Naive thymus-derived CD4-positive, alpha-beta T cell (primary cell): Measurements from ENCODE around the gene PRORP. TPM values are rescaled to one million over a fixed set of nuclear protein-coding genes. Genes with fewer than 3 reads are reported as not detected.

Source experiments
- ATAC-seq: fragments of 150-1000 bp; cut with Tn5 transposase; 2 replicates; pipeline ENCODE4 v1.10.0; 2021; ENCODE audit warnings: mild to moderate bottlenecking, moderate library complexity
- CTCF ChIA-PET: fragments of 350-600 bp; sonication (Branson Sonifier 250); formaldehyde crosslinking; loops from one replicate; lab custom pipeline; 2021; ENCODE audit warnings: antibody characterized with exemption; lab: Charles Lee
- POLR2A ChIA-PET: fragments of 350-600 bp; sonication (Branson Sonifier 250); formaldehyde crosslinking; loops from one replicate; lab custom pipeline; 2021; ENCODE audit warnings: antibody characterized with exemption, inconsistent platforms; lab: Charles Lee
- DNase-seq, 9 donors: peaks; one replicate each; pipeline versions ENCODE4 v3.0.0 to v3.0.0-alpha.2; 2020 to 2022; ENCODE audit warnings: mixed read lengths in 1 of 9
- H3K27ac ChIP-seq: one replicate; pipeline ENCODE4 v1.7.0; 2013; ENCODE audit warnings: mild to moderate bottlenecking, low read depth, low read length, moderate library complexity
- H3K27me3 ChIP-seq, 2 donors: one replicate each; pipeline ENCODE4 v1.7.0; 2013; ENCODE audit warnings: low read length in 2 of 2, mild to moderate bottlenecking in 2 of 2, moderate library complexity in 2 of 2; ENCODE audit not compliant: control insufficient read depth in 2 of 2, insufficient read depth in 2 of 2
- H3K36me3 ChIP-seq, 3 experiments: 1 replicate in 2 of 3; 2 replicates in 1 of 3; pipeline ENCODE4 v1.7.0; 2013; ENCODE audit warnings: low read length in 3 of 3, mild to moderate bottlenecking in 3 of 3, moderate library complexity in 1 of 3; ENCODE audit not compliant: insufficient read depth in 3 of 3, control insufficient read depth in 2 of 3
- H3K4me1 ChIP-seq, 2 donors: one replicate each; pipeline ENCODE4 v1.7.0; 2013; ENCODE audit warnings: low read length in 2 of 2, mild to moderate bottlenecking in 2 of 2, moderate library complexity in 1 of 2; ENCODE audit not compliant: control insufficient read depth in 2 of 2, insufficient read depth in 2 of 2
- H3K4me3 ChIP-seq: 2 replicates; pipeline ENCODE4 v1.7.0; 2013; ENCODE audit warnings: mild to moderate bottlenecking, low read length
- H3K9me3 ChIP-seq, 3 experiments: 1 replicate in 2 of 3; 2 replicates in 1 of 3; pipeline ENCODE4 v1.7.0; 2013; ENCODE audit warnings: low read length in 3 of 3; ENCODE audit not compliant: control insufficient read depth in 2 of 3
- H3K27ac Mint-ChIP-seq, 9 donors: one replicate each; pipeline ENCODE4 v1.8.0; 2020 to 2022; ENCODE audit warnings: mixed read lengths in 9 of 9, mild to moderate bottlenecking in 8 of 9, moderate library complexity in 5 of 9, inconsistent platforms in 2 of 9
- H3K27me3 Mint-ChIP-seq, 5 donors: one replicate each; pipeline ENCODE4 v1.8.0; 2021 to 2022; ENCODE audit warnings: mixed read lengths in 5 of 5, mild to moderate bottlenecking in 1 of 5
- H3K36me3 Mint-ChIP-seq, 5 donors: one replicate each; pipeline ENCODE4 v1.8.0; 2020 to 2022; ENCODE audit warnings: mixed read lengths in 5 of 5, mild to moderate bottlenecking in 3 of 5, inconsistent platforms in 1 of 5
- H3K4me1 Mint-ChIP-seq, 7 donors: one replicate each; pipeline ENCODE4 v1.8.0; 2020 to 2022; ENCODE audit warnings: mixed read lengths in 7 of 7, mild to moderate bottlenecking in 3 of 7, inconsistent platforms in 1 of 7
- H3K4me3 Mint-ChIP-seq, 10 donors: one replicate each; pipeline ENCODE4 v1.8.0; 2020 to 2022; ENCODE audit warnings: mild to moderate bottlenecking in 10 of 10, mixed read lengths in 10 of 10, moderate library complexity in 6 of 10, inconsistent platforms in 2 of 10
- H3K9me3 Mint-ChIP-seq, 11 donors: one replicate each; pipeline ENCODE4 v1.8.0; 2020 to 2022; ENCODE audit warnings: mixed read lengths in 11 of 11, mild to moderate bottlenecking in 4 of 11, inconsistent platforms in 1 of 11, moderate library complexity in 1 of 11
- intact Hi-C, 2 donors: fragments of 100-400 bp; cut with micrococcal nuclease; formaldehyde crosslinking; loops; one replicate each; pipeline ENCODE4 v1.15.1; 2023
- polyA plus RNA-seq, 2 donors: library from polyadenylated mRNA; unstranded; fragments of 300-500 nt; fragmentation: Illumina TruSeq; gene quantifications; one replicate each; pipeline ENCODE4 v1.2.3, GENCODE V29; 2021
- total RNA-seq, 6 experiments: library from RNA in 5 of 6; stranded (reverse) in 5 of 6; gene quantifications; 1 replicate in 5 of 6; 2 replicates in 1 of 6; pipeline ENCODE4 v1.2.3 and lab custom pipeline; 2021 to 2026

The PRORP gene
- total RNA-seq (10 to 100 TPM; 31.2 to 40.9 (median 38.4) TPM), polyA plus RNA-seq (10 to 100 TPM; 67.4 to 77.3 TPM), total RNA-seq (lab: John Stamatoyannopoulos, UW) (15.2 reads per million, percentile 44 among the genes with 10 or more reads in this experiment)

GRCh38 chr14:35121887-35122695 is at the start of gene PRORP, which contains the start of gene PPP2R3C:
TSS of gene PRORP (plus strand) at chr14:35122552. CDS start at chr14:35123246, 694 bp downstream.
TSS of gene PPP2R3C (minus strand) at chr14:35121990. CDS start at chr14:35121959, 31 bp downstream.
- Histone ChIP-seq H3K4me1 (peaks cover 16 to 22% of the 10 kb centered on the region in 2 donors), H3K27me3 (no peaks in the 10 kb centered on the region), H3K27ac (peak within 1 kb of the TSS; percentile 97), H3K4me3 (peak within 1 kb of the TSS; percentile 86), H3K36me3 (no peaks in the 10 kb centered on the region), H3K9me3 (no peaks in the 10 kb centered on the region)
- Mint-ChIP-seq H3K4me3 (peak within 1 kb of the TSS; percentile 89 to 100 (median 99)), H3K4me1 (peaks cover 39 to 85% (median 73%) of the 10 kb centered on the region in 7 donors), H3K36me3 (peaks cover 3 to 17% (median 13%) of the 10 kb centered on the region in 5 donors), H3K27ac (peak within 1 kb of the TSS; percentile 99 to 100 (median 100)), H3K9me3 (no peaks in the 10 kb centered on the region), H3K27me3 (peaks cover 0 to 3% (median 0%) of the 10 kb centered on the region in 5 donors)
- DNase-seq = peak; percentile 80 to 96 (median 93)
- ChIA-PET CTCF (interaction anchor here (0.5 to 1.7 kb wide), 5 partner anchors 62 to 392 kb away, joined by 3 to 6 read pairs (median 3); partner anchors contain the start of gene NFKBIA), POLR2A (interaction anchor here (0.6 to 4.2 kb wide), 18 partner anchors 9 to 492 kb away, joined by 3 to 65 read pairs (median 4); partner anchors contain the start of genes BAZ1A, CFL2, FAM177A1 and NFKBIA)
- intact Hi-C loops = loop anchor here (1.0 to 10.0 kb wide), 17 partner anchors 18 to 1198 kb away; partner anchors contain the start of genes BRMS1L (in 2 of the 2), EAPP (in 2 of the 2), FAM177A1 (in 2 of the 2) and NFKBIA (in 2 of the 2)
- peak; percentile 90 for ATAC-seq

- H3K9me3 ChIP-seq = no peaks in the 10 kb centered on the region
- intact Hi-C loops = no loop called here
- peaks cover 0 to 22% (median 0%) of the 10 kb centered on the region in 3 experiments for H3K36me3 ChIP-seq
- peaks cover 0 to 10% (median 0%) of the 10 kb centered on the region in 7 donors for H3K4me1 Mint-ChIP-seq
- H3K27ac ChIP-seq = no peak overlapping the region
- DNase-seq (no peak), ATAC-seq (no peak)
- H3K4me1 ChIP-seq = no peaks in the 10 kb centered on the region
- H3K27ac Mint-ChIP-seq = peak overlapping the region in 3 of 9 donors; percentile 20 to 44 (median 24)
- H3K4me3 ChIP-seq = no peak overlapping the region
- H3K27me3 Mint-ChIP-seq = no peaks in the 10 kb centered on the region
- no peaks in the 10 kb centered on the region for H3K27me3 ChIP-seq
- peaks cover 5 to 42% (median 22%) of the 10 kb centered on the region in 5 donors for H3K36me3 Mint-ChIP-seq
- POLR2A ChIA-PET = no interaction called here
- H3K9me3 Mint-ChIP-seq = no peaks in the 10 kb centered on the region
- CTCF ChIA-PET = no interaction called here
- H3K4me3 Mint-ChIP-seq = no peak overlapping the region
Observed at GRCh38 chr14:35073486-35073885, 48.9 kb upstream of the PRORP start.

- Histone ChIP-seq H3K4me1 (no peaks in the 10 kb centered on the region), H3K27me3 (no peaks in the 10 kb centered on the region), H3K4me3 (no peak overlapping the region), H3K36me3 (peaks cover 0 to 30% (median 3%) of the 10 kb centered on the region in 3 experiments), H3K27ac (no peak overlapping the region), H3K9me3 (no peaks in the 10 kb centered on the region)
- DNase-seq (no peak), ATAC-seq (no peak)
- peaks cover 0 to 30% (median 15%) of the 10 kb centered on the region in 5 donors for H3K36me3 Mint-ChIP-seq
- H3K27ac Mint-ChIP-seq = peak overlapping the region in 2 of 9 donors; percentile 14 to 32
- ChIA-PET CTCF (no interaction called here), POLR2A (no interaction called here)
- H3K4me1 Mint-ChIP-seq = peaks cover 0 to 6% (median 0%) of the 10 kb centered on the region in 7 donors
- H3K27me3 Mint-ChIP-seq = no peaks in the 10 kb centered on the region
- H3K9me3 Mint-ChIP-seq = no peaks in the 10 kb centered on the region
- intact Hi-C loops = no loop called here
- H3K4me3 Mint-ChIP-seq = no peak overlapping the region
Observed at GRCh38 chr14:35078082-35078481, 44.3 kb upstream of the PRORP start.

GRCh38 chr14:35079742-35080141 is 42.6 kb upstream of the PRORP start:
- Mint-ChIP-seq H3K36me3 (peaks cover 0 to 24% (median 13%) of the 10 kb centered on the region in 5 donors), H3K9me3 (no peaks in the 10 kb centered on the region), H3K4me1 (no peaks in the 10 kb centered on the region), H3K27me3 (no peaks in the 10 kb centered on the region), H3K4me3 (no peak overlapping the region), H3K27ac (no peak overlapping the region)
- Histone ChIP-seq H3K4me1 (no peaks in the 10 kb centered on the region), H3K9me3 (no peaks in the 10 kb centered on the region), H3K27me3 (no peaks in the 10 kb centered on the region), H3K4me3 (no peak overlapping the region), H3K27ac (no peak overlapping the region), H3K36me3 (peaks cover 0 to 41% (median 3%) of the 10 kb centered on the region in 3 experiments)
- POLR2A ChIA-PET = no interaction called here
- intact Hi-C loops = loop anchor here in 1 of 2 donors (5.0 kb wide), 1 partner anchor 32 kb away; the partner anchor contains the start of gene FAM177A1
- DNase-seq = no peak
- CTCF ChIA-PET = no interaction called here
- no peak for ATAC-seq

GRCh38 chr14:35083530-35084150 is 38.7 kb upstream of the PRORP start:
- H3K27ac Mint-ChIP-seq = peak overlapping the region in 3 of 9 donors; percentile 14 to 46 (median 31)
- no peak for DNase-seq
- H3K27ac ChIP-seq = no peak overlapping the region
- H3K4me3 Mint-ChIP-seq = no peak overlapping the region
- H3K9me3 Mint-ChIP-seq = no peaks in the 10 kb centered on the region
- ChIA-PET POLR2A (no interaction called here), CTCF (no interaction called here)
- H3K4me3 ChIP-seq = no peak overlapping the region
- no peaks in the 10 kb centered on the region for H3K9me3 ChIP-seq
- no peaks in the 10 kb centered on the region for H3K4me1 ChIP-seq
- intact Hi-C loops = loop anchor here in 1 of 2 donors (5.0 kb wide), 1 partner anchor 36 kb away; the partner anchor contains the start of gene FAM177A1
- no peaks in the 10 kb centered on the region for H3K27me3 ChIP-seq
- ATAC-seq = no peak
- no peaks in the 10 kb centered on the region for H3K27me3 Mint-ChIP-seq
- H3K4me1 Mint-ChIP-seq = no peaks in the 10 kb centered on the region
- peaks cover 0 to 50% (median 21%) of the 10 kb centered on the region in 3 experiments for H3K36me3 ChIP-seq
- H3K36me3 Mint-ChIP-seq = peaks cover 6 to 38% (median 19%) of the 10 kb centered on the region in 5 donors

GRCh38 chr14:35085441-35085840 is 36.9 kb upstream of the PRORP start:
- peak overlapping the region in 5 of 9 donors; percentile 1 to 67 (median 21) for H3K27ac Mint-ChIP-seq
- H3K4me3 Mint-ChIP-seq = no peak overlapping the region
- H3K27me3 ChIP-seq = no peaks in the 10 kb centered on the region
- intact Hi-C loops = no loop called here
- no peaks in the 10 kb centered on the region for H3K4me1 ChIP-seq
- no peak overlapping the region for H3K27ac ChIP-seq
- H3K4me3 ChIP-seq = no peak overlapping the region
- no peaks in the 10 kb centered on the region for H3K27me3 Mint-ChIP-seq
- H3K4me1 Mint-ChIP-seq = no peaks in the 10 kb centered on the region
- H3K36me3 ChIP-seq = peaks cover 0 to 55% (median 21%) of the 10 kb centered on the region in 3 experiments
- H3K9me3 ChIP-seq = no peaks in the 10 kb centered on the region
- ChIA-PET CTCF (no interaction called here), POLR2A (no interaction called here)
- ATAC-seq (no peak), DNase-seq (no peak)
- no peaks in the 10 kb centered on the region for H3K9me3 Mint-ChIP-seq
- peaks cover 6 to 38% (median 19%) of the 10 kb centered on the region in 5 donors for H3K36me3 Mint-ChIP-seq
